ENCODE results near the gene FIG4. TPM values are rescaled to one million over a fixed set of nuclear protein-coding genes. Genes with fewer than 3 reads are reported as not detected.
"Not testable (repeated sequence)": the region's sequence is repeated elsewhere in the genome, so short reads cannot be mapped to it uniquely, and the experiment has no call there.

The FIG4 gene
- total RNA-seq, 4 donors from 2014 or later, result 12.3 to 19.9 (median 17.1) TPM

- H3K36me3 ChIP-seq, result peaks cover 7 to 55% (median 20%) of the 10 kb centered on the region in 4 donors
- WGBS, result 90% methylated on average over 2 of the region's 2 CpGs
- DNase-seq (ENCODE audit: extremely low spot score), result no peak
Measured at GRCh38 chr6:109738667-109739066, 47.6 kb downstream of the FIG4 start.

GRCh38 chr6:109739686-109740085 lies 48.6 kb downstream of the FIG4 start:
- 93% methylated on average over 3 of the region's 3 CpGs for WGBS
- H3K4me3 ChIP-seq, result no peak overlapping the region
- TF ChIP-seq EP300 (IDR thresholded peaks at IDR 0.05), result no peak
- TF ChIP-seq CTCF (IDR thresholded peaks at IDR 0.05), result no peak
- TF ChIP-seq POLR2AphosphoS5 (IDR thresholded peaks at IDR 0.05), result no peak
- H3K27ac ChIP-seq (replicated peaks in 1 of 4), result no peak overlapping the region
- peaks cover 7 to 63% (median 27%) of the 10 kb centered on the region in 4 donors for H3K36me3 ChIP-seq
- no peaks in the 10 kb centered on the region for H3K4me1 ChIP-seq
- DNase-seq (ENCODE audit: extremely low spot score), result no peak
- H3K9me3 ChIP-seq, result no peaks in the 10 kb centered on the region
- H3K27me3 ChIP-seq, result no peaks in the 10 kb centered on the region
- intact Hi-C loops (cut with DNase I), result no loop called here

More at GRCh38 chr6:109738667-109739066, 47.6 kb downstream of the FIG4 start:
- Histone ChIP-seq H3K4me1 (no peaks in the 10 kb centered on the region), H3K4me3 (no peak overlapping the region), H3K9me3 (no peaks in the 10 kb centered on the region), H3K27ac (replicated peaks in 1 of 4) (no peak overlapping the region), H3K27me3 (no peaks in the 10 kb centered on the region)
- TF ChIP-seq EP300 (IDR thresholded peaks at IDR 0.05) (no peak), CTCF (IDR thresholded peaks at IDR 0.05) (no peak), POLR2AphosphoS5 (IDR thresholded peaks at IDR 0.05) (no peak), POLR2A (IDR thresholded peaks at IDR 0.05; ENCODE audit: low read depth) (no peak)
- intact Hi-C loops (cut with DNase I), result no loop called here

GRCh38 chr6:109740787-109741186 lies 49.7 kb downstream of the FIG4 start:
- Histone ChIP-seq H3K27ac (replicated peaks in 1 of 4) (no peak overlapping the region), H3K4me1 (no peaks in the 10 kb centered on the region), H3K36me3 (peaks cover 0 to 52% (median 20%) of the 10 kb centered on the region in 4 donors), H3K4me3 (no peak overlapping the region), H3K27me3 (no peaks in the 10 kb centered on the region), H3K9me3 (no peaks in the 10 kb centered on the region)
- DNase-seq (ENCODE audit: extremely low spot score), result no peak
- TF ChIP-seq POLR2A (IDR thresholded peaks at IDR 0.05; ENCODE audit: low read depth), result no peak
- no peak for TF ChIP-seq CTCF (IDR thresholded peaks at IDR 0.05)
- no peak for TF ChIP-seq POLR2AphosphoS5 (IDR thresholded peaks at IDR 0.05)
- no peak for TF ChIP-seq EP300 (IDR thresholded peaks at IDR 0.05)
- intact Hi-C loops (cut with DNase I), result no loop called here
- 80% methylated on average over 6 of the region's 7 CpGs for WGBS

GRCh38 chr6:109743739-109744138 lies 52.6 kb downstream of the FIG4 start:
- Histone ChIP-seq H3K4me1 (no peaks in the 10 kb centered on the region), H3K27ac (replicated peaks in 1 of 4) (no peak overlapping the region), H3K36me3 (peaks cover 0 to 51% (median 14%) of the 10 kb centered on the region in 4 donors), H3K27me3 (no peaks in the 10 kb centered on the region), H3K4me3 (no peak overlapping the region), H3K9me3 (no peaks in the 10 kb centered on the region)
- no peak for DNase-seq (ENCODE audit: extremely low spot score)
- 63% methylated on average over 2 of the region's 2 CpGs for WGBS
- TF ChIP-seq POLR2A (IDR thresholded peaks at IDR 0.05; ENCODE audit: low read depth) (no peak), EP300 (IDR thresholded peaks at IDR 0.05) (no peak), POLR2AphosphoS5 (IDR thresholded peaks at IDR 0.05) (no peak), CTCF (IDR thresholded peaks at IDR 0.05) (no peak)
- intact Hi-C loops (cut with DNase I), result no loop called here

- H3K9me3 ChIP-seq; H3K27ac ChIP-seq (replicated peaks in 1 of 4); H3K4me1 ChIP-seq; intact Hi-C loops (cut with DNase I); H3K27me3 ChIP-seq; H3K4me3 ChIP-seq; DNase-seq (ENCODE audit: extremely low spot score): not testable (repeated sequence)
- 98% methylated on average over 3 of the region's 3 CpGs for WGBS
- peaks cover 0 to 47% (median 14%) of the 10 kb centered on the region in 4 donors for H3K36me3 ChIP-seq
Measured at GRCh38 chr6:109744779-109745178, 53.7 kb downstream of the FIG4 start.
